ENCODE measurements around the gene CDH6.
A peak's percentile ranks its signal among the peaks of the same experiment; 100 is the strongest.

The CDH6 gene

GRCh38 chr5:31193591-31194467 is at the start of gene CDH6:
TSS of gene CDH6 (plus strand) at chr5:31193686. CDS start at chr5:31267474, 73,788 bp downstream.
- no peak for DNase-seq (ENCODE audit: low read depth, low spot score)
- Histone ChIP-seq H3K27ac (no peak within 1 kb of the TSS), H3K9ac (ENCODE audit: insufficient read length) (no peak within 1 kb of the TSS), H3K4me3 (peak within 1 kb of the TSS; percentile 83), H3K36me3 (ENCODE audit: insufficient read depth, low read length) (no peaks in the 10 kb centered on the region), H3K9me3 (ENCODE audit: low read depth, low read length) (no peaks in the 10 kb centered on the region)
- TF ChIP-seq POLR2AphosphoS5 (IDR thresholded peaks at IDR 0.05; ENCODE audit: borderline replicate concordance, low read depth, low read length) = no peak
- no peak for TF ChIP-seq FOXP2 (optimal IDR thresholded peaks at IDR 0.05; ENCODE audit: control extremely low read depth, extremely low read length, insufficient read depth)
- TF ChIP-seq EZH2 (IDR thresholded peaks at IDR 0.05) = no peak

- Histone ChIP-seq H3K9ac (ENCODE audit: insufficient read length) (no peak overlapping the region), H3K9me3 (ENCODE audit: low read depth, low read length) (no peaks in the 10 kb centered on the region), H3K36me3 (ENCODE audit: insufficient read depth, low read length) (no peaks in the 10 kb centered on the region), H3K4me3 (no peak overlapping the region), H3K27ac (no peak overlapping the region)
- TF ChIP-seq POLR2AphosphoS5 (IDR thresholded peaks at IDR 0.05; ENCODE audit: borderline replicate concordance, low read depth, low read length) (no peak), EZH2 (IDR thresholded peaks at IDR 0.05) (no peak), FOXP2 (optimal IDR thresholded peaks at IDR 0.05; ENCODE audit: control extremely low read depth, extremely low read length, insufficient read depth) (no peak)
- no peak for DNase-seq (ENCODE audit: low read depth, low spot score)
Measured at GRCh38 chr5:31144364-31144763, 49.1 kb upstream of the CDH6 start.

DNA sequence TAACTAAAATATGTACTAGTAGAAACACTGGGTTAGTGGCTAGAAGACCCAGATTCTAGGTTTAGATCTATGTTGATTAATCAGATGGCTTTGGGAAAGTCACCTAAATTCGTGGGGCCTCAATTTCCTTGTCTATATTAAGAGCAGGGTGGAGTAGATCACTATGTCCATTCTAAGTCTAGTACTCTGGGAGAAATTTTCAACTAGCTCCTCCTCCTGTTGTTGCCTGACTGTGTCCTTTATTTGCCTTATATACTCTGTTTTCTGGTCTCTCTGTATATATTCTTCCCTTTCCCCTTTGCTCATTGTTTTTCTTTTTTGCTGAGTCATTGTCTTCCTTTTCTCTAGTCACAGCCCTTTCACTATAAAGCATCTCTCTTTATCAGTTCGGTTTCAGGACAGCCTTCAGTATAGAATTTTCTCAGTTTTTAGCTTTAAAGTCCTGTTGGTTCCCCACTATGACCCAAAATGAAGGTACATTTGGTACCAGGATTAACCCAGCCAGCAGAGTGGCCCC is 44.5 kb upstream of the CDH6 start:
- H3K9ac ChIP-seq (ENCODE audit: insufficient read length) = no peak overlapping the region
- no peaks in the 10 kb centered on the region for H3K9me3 ChIP-seq (ENCODE audit: low read depth, low read length)
- H3K4me3 ChIP-seq = no peak overlapping the region
- no peaks in the 10 kb centered on the region for H3K36me3 ChIP-seq (ENCODE audit: insufficient read depth, low read length)
- no peak for TF ChIP-seq POLR2AphosphoS5 (IDR thresholded peaks at IDR 0.05; ENCODE audit: borderline replicate concordance, low read depth, low read length)
- H3K27ac ChIP-seq = no peak overlapping the region
- no peak for DNase-seq (ENCODE audit: low read depth, low spot score)

- no peak overlapping the region for H3K9ac ChIP-seq (ENCODE audit: insufficient read length)
- no peaks in the 10 kb centered on the region for H3K9me3 ChIP-seq (ENCODE audit: low read depth, low read length)
- H3K27ac ChIP-seq = no peak overlapping the region; the same call in 1 of the 2 replicates
- no peak for DNase-seq (ENCODE audit: low read depth, low spot score)
- TF ChIP-seq POLR2AphosphoS5 (IDR thresholded peaks at IDR 0.05; ENCODE audit: borderline replicate concordance, low read depth, low read length) = no peak
- no peak for TF ChIP-seq FOXP2 (optimal IDR thresholded peaks at IDR 0.05; ENCODE audit: control extremely low read depth, extremely low read length, insufficient read depth)
- TF ChIP-seq EZH2 (IDR thresholded peaks at IDR 0.05) = no peak
- no peak overlapping the region for H3K4me3 ChIP-seq
- no peaks in the 10 kb centered on the region for H3K36me3 ChIP-seq (ENCODE audit: insufficient read depth, low read length)
Measured at GRCh38 chr5:31153521-31153920, 40.0 kb upstream of the CDH6 start.

DNA sequence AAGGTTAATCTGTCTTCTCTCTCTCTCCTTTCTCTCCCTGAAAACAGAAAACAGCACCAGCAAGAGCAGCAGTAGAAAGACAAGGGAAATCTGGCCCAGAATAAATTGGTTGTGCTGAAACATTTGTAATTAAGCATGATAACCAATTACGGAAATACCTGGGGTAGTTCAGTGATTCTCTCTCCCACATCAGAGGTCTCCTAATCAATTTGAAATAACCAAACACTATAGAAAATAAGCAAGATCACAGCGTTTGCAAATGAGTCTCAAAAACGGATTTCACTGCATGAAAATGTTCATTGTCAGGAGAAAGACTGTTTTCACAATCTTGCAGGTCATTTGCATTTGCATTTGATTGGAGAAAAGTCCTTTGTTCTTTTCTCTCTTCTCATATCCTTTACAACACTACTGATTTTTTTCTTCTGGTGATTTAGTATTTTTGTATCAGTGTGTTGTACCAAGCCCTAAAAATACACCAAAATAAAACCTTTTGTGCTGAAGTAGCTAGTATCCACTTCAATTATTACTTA is 36.8 kb upstream of the CDH6 start:
- no peak for DNase-seq (ENCODE audit: low read depth, low spot score)
- Histone ChIP-seq H3K9ac (ENCODE audit: insufficient read length) (no peak overlapping the region), H3K4me3 (no peak overlapping the region), H3K9me3 (ENCODE audit: low read depth, low read length) (no peaks in the 10 kb centered on the region; the same call in 1 of the 2 replicates), H3K36me3 (ENCODE audit: insufficient read depth, low read length) (no peaks in the 10 kb centered on the region), H3K27ac (no peak overlapping the region)
- no peak for TF ChIP-seq FOXP2 (optimal IDR thresholded peaks at IDR 0.05; ENCODE audit: control extremely low read depth, extremely low read length, insufficient read depth)
- no peak for TF ChIP-seq POLR2AphosphoS5 (IDR thresholded peaks at IDR 0.05; ENCODE audit: borderline replicate concordance, low read depth, low read length)
- TF ChIP-seq EZH2 (IDR thresholded peaks at IDR 0.05) = no peak

GRCh38 chr5:31157720-31158119 is 35.8 kb upstream of the CDH6 start:
- H3K9me3 ChIP-seq (ENCODE audit: low read depth, low read length) = no peaks in the 10 kb centered on the region; the same call in 1 of the 2 replicates
- H3K36me3 ChIP-seq (ENCODE audit: insufficient read depth, low read length) = no peaks in the 10 kb centered on the region
- no peak for DNase-seq (ENCODE audit: low read depth, low spot score)
- no peak for TF ChIP-seq FOXP2 (optimal IDR thresholded peaks at IDR 0.05; ENCODE audit: control extremely low read depth, extremely low read length, insufficient read depth)
- no peak for TF ChIP-seq EZH2 (IDR thresholded peaks at IDR 0.05)
- no peak for TF ChIP-seq POLR2AphosphoS5 (IDR thresholded peaks at IDR 0.05; ENCODE audit: borderline replicate concordance, low read depth, low read length)
- H3K9ac ChIP-seq (ENCODE audit: insufficient read length) = no peak overlapping the region
- no peak overlapping the region for H3K27ac ChIP-seq
- no peak overlapping the region for H3K4me3 ChIP-seq

DNA sequence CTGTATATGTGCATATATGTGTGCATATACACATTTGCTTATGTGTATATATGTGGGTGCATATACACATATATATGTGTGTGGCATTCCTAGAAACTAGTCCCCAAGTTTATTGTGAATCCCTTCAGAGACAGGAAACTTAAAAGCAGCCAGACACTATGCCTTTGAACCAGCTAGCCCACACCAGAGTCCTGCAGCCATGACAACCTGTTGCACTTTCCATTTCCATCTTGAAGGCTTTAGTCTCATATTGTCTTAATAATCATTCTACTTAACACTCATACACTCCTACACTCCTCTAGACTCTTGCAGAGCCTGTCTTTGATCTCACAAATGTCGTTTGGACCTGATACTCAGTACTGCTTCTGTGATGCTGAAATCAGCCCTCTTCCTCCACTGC is 34.8 kb upstream of the CDH6 start:
- DNase-seq (ENCODE audit: low read depth, low spot score) = no peak
- no peak overlapping the region for H3K4me3 ChIP-seq
- H3K27ac ChIP-seq = no peak overlapping the region
- H3K9ac ChIP-seq (ENCODE audit: insufficient read length) = no peak overlapping the region
- H3K9me3 ChIP-seq (ENCODE audit: low read depth, low read length) = no peaks in the 10 kb centered on the region; the same call in 1 of the 2 replicates
- H3K36me3 ChIP-seq (ENCODE audit: insufficient read depth, low read length) = no peaks in the 10 kb centered on the region
- no peak for TF ChIP-seq EZH2 (IDR thresholded peaks at IDR 0.05)
- TF ChIP-seq POLR2AphosphoS5 (IDR thresholded peaks at IDR 0.05; ENCODE audit: borderline replicate concordance, low read depth, low read length) = no peak
- no peak for TF ChIP-seq FOXP2 (optimal IDR thresholded peaks at IDR 0.05; ENCODE audit: control extremely low read depth, extremely low read length, insufficient read depth)

DNA sequence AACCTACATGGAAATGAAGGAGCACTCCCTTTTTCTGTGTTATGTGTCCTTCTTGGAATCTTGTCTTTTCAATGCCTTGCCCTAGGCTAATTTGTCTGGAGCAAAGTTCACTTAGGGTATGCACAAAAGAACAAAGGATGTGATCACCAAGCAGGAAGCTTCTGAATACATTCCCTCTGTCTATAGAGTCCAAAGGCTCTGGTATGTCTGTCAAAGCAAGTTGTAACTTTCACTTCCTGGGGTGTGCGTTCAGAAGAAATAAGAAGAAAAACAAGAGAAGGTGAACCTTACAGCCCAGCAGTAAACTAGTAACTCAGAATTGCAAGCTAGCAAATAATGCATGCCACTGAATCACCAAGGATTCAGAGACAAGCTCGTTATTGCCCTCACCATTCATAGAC is 31.7 kb upstream of the CDH6 start:
- TF ChIP-seq EZH2 (IDR thresholded peaks at IDR 0.05) = no peak
- TF ChIP-seq FOXP2 (optimal IDR thresholded peaks at IDR 0.05; ENCODE audit: control extremely low read depth, extremely low read length, insufficient read depth) = no peak
- TF ChIP-seq POLR2AphosphoS5 (IDR thresholded peaks at IDR 0.05; ENCODE audit: borderline replicate concordance, low read depth, low read length) = no peak
- Histone ChIP-seq H3K9ac (ENCODE audit: insufficient read length) (no peak overlapping the region), H3K4me3 (peak overlapping the region; percentile 47), H3K36me3 (ENCODE audit: insufficient read depth, low read length) (no peaks in the 10 kb centered on the region), H3K9me3 (ENCODE audit: low read depth, low read length) (no peaks in the 10 kb centered on the region; the same call in 1 of the 2 replicates), H3K27ac (peak overlapping the region; percentile 40; the same call in 1 of the 2 replicates)
- DNase-seq (ENCODE audit: low read depth, low spot score) = no peak

Data from SK-N-MC (cell line).